ENCODE results near the gene CARTPT.

GRCh38 chr5:71701407-71701806, 17.7 kb upstream of the CARTPT start:
- TF ChIP-seq CTCF (IDR thresholded peaks at IDR 0.05; ENCODE audit: low read depth, low read length, poor library complexity, severe bottlenecking) (no peak), EZH2phosphoT487 (IDR thresholded peaks at IDR 0.05; ENCODE audit: borderline replicate concordance, low read length) (no peak)

Data from DOHH2 (cell line).